Subcutaneous adipose tissue (tissue), 4 donors: ENCODE results near the gene SLIT3. TPM values are rescaled to one million over a fixed set of nuclear protein-coding genes. Genes with fewer than 3 reads are reported as not detected.

Experiments
- total RNA-seq, 4 donors: library from RNA; depleted of rRNA; stranded (reverse); fragments of >200 nt; gene quantifications; one replicate each; pipeline ENCODE4 v1.1.0, GENCODE V29; 2016
- TF ChIP-seq, protein P1 (sequence below): fragments of 450-650 bp; IDR thresholded peaks from one replicate; pipeline ENCODE4 v1.5.1; 2016; ENCODE audit warnings: low read depth, mild to moderate bottlenecking, control low read depth, antibody characterized with exemption, moderate library complexity

The SLIT3 gene
- total RNA-seq, 4 donors from 2014 or later: 48.1 to 163 (median 83.2) TPM

GRCh38 chr5:169299191-169299662 is 1.7 kb downstream of the SLIT3 start:
- TF ChIP-seq, protein P1, sequence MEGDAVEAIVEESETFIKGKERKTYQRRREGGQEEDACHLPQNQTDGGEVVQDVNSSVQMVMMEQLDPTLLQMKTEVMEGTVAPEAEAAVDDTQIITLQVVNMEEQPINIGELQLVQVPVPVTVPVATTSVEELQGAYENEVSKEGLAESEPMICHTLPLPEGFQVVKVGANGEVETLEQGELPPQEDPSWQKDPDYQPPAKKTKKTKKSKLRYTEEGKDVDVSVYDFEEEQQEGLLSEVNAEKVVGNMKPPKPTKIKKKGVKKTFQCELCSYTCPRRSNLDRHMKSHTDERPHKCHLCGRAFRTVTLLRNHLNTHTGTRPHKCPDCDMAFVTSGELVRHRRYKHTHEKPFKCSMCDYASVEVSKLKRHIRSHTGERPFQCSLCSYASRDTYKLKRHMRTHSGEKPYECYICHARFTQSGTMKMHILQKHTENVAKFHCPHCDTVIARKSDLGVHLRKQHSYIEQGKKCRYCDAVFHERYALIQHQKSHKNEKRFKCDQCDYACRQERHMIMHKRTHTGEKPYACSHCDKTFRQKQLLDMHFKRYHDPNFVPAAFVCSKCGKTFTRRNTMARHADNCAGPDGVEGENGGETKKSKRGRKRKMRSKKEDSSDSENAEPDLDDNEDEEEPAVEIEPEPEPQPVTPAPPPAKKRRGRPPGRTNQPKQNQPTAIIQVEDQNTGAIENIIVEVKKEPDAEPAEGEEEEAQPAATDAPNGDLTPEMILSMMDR: no peak

DNA sequence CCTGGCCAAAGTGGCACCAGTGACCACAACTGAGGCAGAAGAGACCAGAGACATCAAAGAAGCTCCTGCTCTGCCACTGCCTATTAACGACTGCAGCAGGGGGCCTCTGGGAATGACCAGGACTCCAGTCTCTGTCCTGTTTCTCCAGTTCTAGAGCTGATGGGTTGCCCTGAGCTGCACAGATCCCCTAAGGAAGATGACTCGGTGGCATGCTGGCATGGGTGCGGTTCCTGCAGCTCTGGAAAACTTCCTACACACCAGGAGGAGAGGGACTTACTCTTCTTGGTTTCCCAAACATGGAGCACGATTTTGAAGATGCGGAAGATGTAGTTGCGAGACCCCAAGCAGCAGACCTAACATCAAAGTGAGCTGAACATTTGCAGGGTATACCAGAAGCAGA is 2.7 kb downstream of the SLIT3 start:
- TF ChIP-seq, protein P1: no peak

- TF ChIP-seq, protein P1: no peak
Observed at GRCh38 chr5:169296419-169297143, 4.4 kb downstream of the SLIT3 start.

DNA sequence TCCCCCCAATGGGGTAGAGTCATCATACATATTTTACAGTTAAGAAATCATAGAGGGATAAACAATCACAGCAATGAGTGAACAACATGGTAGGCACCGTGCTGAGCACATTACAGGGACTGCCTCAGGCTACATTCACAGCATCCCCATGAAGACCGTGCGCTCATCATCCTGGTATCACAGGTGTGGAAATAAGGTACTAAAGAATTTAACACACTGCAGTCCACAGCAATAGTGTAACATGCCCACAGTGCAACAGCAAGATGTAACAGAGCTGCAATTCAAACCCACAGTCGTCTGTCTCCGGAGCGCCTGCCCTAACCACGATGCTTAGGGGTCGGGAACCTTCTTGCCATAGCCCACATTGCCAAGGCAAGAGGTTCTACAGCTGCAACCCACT is 5.6 kb downstream of the SLIT3 start:
- TF ChIP-seq, protein P1: no peak

- TF ChIP-seq, protein P1: no peak
Observed at GRCh38 chr5:169294621-169295020, 6.3 kb downstream of the SLIT3 start.

GRCh38 chr5:169291877-169292276 is 9.1 kb downstream of the SLIT3 start:
- TF ChIP-seq, protein P1: no peak

GRCh38 chr5:169290895-169291294 is 10.0 kb downstream of the SLIT3 start:
- TF ChIP-seq, protein P1: no peak
